Epithelial cell of proximal tubule (primary cell): Measurements from ENCODE around the gene ITPR2. TPM values are rescaled to one million over a fixed set of nuclear protein-coding genes. Genes with fewer than 3 reads are reported as not detected.

Experiments used
- DNase-seq: peaks from one replicate; pipeline ENCODE4 v3.0.0-alpha.2; 2011; ENCODE audit warnings: low read depth
- H3K4me3 ChIP-seq: 2 replicates; pipeline ENCODE4 v1.5.1; 2011; ENCODE audit warnings: low read depth, mild to moderate bottlenecking, low read length
- total RNA-seq: library from RNA; depleted of rRNA; stranded (reverse); fragments of >200 nt; gene quantifications from 2 replicates; pipeline ENCODE4 v1.2.3, GENCODE V29; 2015
- TF ChIP-seq, protein P1 (sequence below): conservative IDR thresholded peaks from 2 replicates; pipeline ENCODE4 v1.5.1; 2012; ENCODE audit warnings: low read depth, mild to moderate bottlenecking, low read length

The ITPR2 gene
- total RNA-seq, 1 donor from 2014 or later: 13.5 TPM

DNA sequence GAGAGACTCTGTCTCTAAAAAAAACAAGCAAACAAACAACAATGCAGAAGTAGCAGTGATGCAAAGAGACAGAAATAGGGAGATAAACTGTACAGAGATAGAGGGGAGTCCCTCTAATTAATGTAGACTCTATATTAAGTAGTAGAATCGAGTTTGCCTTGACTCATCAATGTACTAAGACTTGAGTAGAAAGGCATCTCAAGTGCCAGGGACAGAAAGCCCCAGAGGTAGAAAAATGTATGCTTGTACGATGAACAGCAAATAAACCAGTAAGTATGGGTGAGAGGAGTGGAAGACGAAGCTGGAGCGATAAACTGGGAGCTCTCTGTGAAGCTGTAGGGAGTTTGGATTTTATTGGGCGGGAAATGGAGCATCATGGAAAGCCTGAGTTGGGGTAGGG is 429.4 kb downstream of the ITPR2 start:
- no peak overlapping the region for H3K4me3 ChIP-seq
- no peak for DNase-seq
- TF ChIP-seq, protein P1, sequence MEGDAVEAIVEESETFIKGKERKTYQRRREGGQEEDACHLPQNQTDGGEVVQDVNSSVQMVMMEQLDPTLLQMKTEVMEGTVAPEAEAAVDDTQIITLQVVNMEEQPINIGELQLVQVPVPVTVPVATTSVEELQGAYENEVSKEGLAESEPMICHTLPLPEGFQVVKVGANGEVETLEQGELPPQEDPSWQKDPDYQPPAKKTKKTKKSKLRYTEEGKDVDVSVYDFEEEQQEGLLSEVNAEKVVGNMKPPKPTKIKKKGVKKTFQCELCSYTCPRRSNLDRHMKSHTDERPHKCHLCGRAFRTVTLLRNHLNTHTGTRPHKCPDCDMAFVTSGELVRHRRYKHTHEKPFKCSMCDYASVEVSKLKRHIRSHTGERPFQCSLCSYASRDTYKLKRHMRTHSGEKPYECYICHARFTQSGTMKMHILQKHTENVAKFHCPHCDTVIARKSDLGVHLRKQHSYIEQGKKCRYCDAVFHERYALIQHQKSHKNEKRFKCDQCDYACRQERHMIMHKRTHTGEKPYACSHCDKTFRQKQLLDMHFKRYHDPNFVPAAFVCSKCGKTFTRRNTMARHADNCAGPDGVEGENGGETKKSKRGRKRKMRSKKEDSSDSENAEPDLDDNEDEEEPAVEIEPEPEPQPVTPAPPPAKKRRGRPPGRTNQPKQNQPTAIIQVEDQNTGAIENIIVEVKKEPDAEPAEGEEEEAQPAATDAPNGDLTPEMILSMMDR: no peak

DNA sequence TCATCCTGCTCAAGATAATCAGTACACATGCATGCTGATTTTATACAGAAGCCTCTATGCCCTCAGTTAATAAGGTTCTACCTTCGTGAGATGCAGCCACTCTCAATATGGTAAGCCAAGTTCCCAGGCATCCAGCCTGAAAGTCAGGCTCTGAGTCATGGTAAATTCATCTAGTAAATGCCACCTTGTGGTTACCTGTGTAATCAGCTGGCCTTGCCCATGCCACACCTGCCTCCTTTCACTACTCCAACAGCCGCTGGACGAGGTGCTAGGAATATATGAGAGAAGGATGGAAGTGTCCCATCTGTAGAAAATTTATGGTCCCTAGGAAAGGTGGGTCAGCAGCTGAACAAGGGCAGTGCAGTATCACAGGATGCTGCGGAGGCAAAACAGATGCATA is 430.3 kb downstream of the ITPR2 start:
- TF ChIP-seq, protein P1: peak; percentile 42
- H3K4me3 ChIP-seq: no peak overlapping the region
- DNase-seq: peak; percentile 35

DNA sequence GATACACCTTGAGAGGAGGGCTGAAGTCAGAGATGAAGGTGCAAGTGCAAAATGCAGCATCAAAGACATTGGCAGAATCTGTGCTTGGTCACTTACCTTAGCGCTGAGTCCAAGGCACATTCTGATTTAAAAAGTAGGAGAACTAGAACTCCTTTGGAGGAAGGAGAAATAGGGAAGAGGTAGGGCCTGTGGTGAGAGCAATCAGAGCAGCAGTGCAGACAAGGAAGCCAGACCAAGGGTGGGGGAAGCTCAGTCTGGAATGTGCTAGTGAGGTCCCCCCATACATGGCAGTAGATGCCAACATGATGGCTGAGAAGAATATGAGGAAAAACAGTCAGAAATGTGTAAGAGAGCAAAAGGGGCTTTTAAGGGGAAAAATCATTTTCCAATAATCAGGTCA is 431.1 kb downstream of the ITPR2 start:
- no peak for DNase-seq
- TF ChIP-seq, protein P1: no peak
- no peak overlapping the region for H3K4me3 ChIP-seq

DNA sequence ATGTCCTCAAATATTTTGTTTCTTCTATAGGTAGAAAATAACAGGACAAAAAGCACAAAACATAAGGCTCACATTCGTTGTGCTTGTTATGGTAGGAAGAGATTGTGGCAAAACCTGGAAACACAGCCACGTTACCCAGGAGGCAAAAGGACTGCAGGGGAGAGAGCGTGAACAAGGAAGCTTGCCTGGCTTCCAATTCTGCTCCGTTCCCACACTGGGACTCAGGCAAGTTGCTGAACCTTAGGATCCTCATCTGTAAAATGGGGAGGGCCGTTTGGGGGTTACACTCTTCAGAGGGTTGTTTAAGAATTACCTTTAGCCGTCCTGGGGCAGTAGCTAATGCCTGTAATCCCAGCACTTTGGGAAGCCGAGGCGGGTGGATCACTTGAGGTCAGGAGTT is 432.4 kb downstream of the ITPR2 start:
- no peak overlapping the region for H3K4me3 ChIP-seq
- DNase-seq: no peak
- TF ChIP-seq, protein P1: no peak

DNA sequence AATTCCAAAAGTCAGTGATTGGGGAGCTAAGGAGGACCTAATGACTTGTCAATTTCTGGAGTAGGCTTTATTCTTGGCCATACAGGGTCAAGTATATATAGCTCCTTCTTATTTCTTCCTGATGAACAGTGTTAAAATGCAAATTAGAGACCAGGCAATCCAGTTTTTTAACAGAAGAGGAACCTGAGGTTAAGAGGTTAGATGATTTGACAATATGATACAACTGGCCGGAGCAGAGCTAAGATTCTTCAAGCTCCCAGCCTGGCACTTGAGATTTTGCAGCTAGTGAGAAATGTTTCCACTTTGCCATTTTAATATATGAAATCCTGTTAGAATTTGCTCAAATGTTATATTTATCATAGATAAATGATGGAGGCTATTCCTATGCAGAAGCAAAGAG is 433.6 kb downstream of the ITPR2 start:
- H3K4me3 ChIP-seq: no peak overlapping the region
- DNase-seq: no peak
- TF ChIP-seq, protein P1: no peak

DNA sequence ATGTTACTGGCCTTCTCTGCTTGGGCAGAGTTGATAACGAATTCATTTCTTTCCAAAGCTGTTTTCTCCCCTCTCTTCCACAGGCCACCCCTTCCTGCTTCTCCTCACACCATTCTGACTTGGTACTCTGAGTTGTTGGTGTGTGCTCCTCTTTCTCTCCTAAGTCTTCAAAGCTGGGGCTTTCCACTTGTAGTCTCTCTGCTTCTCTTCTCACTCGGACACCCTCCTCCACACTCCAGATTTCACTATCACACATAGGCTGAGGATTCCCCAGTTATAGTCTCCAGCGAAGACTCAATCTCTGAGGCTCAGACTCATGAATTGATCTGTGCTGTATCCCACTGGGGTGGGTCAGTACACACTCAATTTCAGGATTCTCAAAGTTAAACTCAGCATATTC is 436.6 kb downstream of the ITPR2 start:
- TF ChIP-seq, protein P1: no peak
- no peak for DNase-seq
- no peak overlapping the region for H3K4me3 ChIP-seq

DNA sequence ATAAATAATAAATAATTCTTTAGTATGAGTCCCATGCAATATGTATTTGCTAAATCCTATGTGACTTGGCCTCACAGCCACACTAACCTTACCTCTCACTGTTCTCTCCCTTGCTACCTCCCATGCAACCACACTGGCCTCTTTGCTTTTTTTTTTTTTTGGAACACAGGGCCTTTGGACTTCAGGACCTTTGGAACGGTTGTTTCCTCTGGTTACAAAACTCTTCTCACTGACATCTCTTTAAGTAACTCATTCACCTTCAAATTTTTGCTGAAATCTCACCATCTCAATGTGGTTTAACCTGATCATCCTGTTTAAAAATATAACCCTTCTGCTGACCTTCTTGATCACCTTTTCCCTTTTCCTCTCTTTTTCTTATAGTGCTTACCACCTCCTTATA is 443.7 kb downstream of the ITPR2 start:
- no peak overlapping the region for H3K4me3 ChIP-seq
- DNase-seq: no peak
- TF ChIP-seq, protein P1: no peak
